NOMO-1 treated with dmso at 0.1 percent for 144 hours (cell line): ENCODE data around the gene MEA1.

Experiments
- DNase-seq: peaks from one replicate; lab custom pipeline; 2025; ENCODE audit not compliant: unreplicated experiment; lab: John Stamatoyannopoulos, UW

MEA1 gene

GRCh38 chr6:42978487-42978838, 35.3 kb downstream of the MEA1 start:
- DNase-seq, result no peak

GRCh38 chr6:42974919-42975505, 38.7 kb downstream of the MEA1 start:
- DNase-seq, result no peak

DNA sequence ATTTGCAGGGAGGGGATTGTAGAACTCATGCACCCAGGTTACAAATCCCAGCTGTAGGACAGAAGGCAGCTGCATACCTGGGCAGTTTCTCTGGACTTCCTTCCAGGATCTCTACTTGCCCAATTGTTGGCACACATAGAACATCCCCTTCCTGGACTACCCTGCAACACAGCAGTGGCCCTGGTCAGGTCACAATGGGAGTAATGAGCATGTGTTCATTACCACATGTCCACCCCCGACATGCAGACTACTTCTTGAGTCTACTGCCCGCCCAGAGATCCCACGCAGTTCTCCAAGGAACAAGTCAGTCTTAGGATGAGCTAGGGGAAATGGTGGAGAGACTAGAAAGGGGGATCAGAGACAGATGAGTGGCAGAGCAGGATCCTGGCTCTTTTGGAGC, 39.8 kb downstream of the MEA1 start:
- DNase-seq, result no peak

GRCh38 chr6:42971746-42972327, 41.9 kb downstream of the MEA1 start:
- DNase-seq, result no peak

DNA sequence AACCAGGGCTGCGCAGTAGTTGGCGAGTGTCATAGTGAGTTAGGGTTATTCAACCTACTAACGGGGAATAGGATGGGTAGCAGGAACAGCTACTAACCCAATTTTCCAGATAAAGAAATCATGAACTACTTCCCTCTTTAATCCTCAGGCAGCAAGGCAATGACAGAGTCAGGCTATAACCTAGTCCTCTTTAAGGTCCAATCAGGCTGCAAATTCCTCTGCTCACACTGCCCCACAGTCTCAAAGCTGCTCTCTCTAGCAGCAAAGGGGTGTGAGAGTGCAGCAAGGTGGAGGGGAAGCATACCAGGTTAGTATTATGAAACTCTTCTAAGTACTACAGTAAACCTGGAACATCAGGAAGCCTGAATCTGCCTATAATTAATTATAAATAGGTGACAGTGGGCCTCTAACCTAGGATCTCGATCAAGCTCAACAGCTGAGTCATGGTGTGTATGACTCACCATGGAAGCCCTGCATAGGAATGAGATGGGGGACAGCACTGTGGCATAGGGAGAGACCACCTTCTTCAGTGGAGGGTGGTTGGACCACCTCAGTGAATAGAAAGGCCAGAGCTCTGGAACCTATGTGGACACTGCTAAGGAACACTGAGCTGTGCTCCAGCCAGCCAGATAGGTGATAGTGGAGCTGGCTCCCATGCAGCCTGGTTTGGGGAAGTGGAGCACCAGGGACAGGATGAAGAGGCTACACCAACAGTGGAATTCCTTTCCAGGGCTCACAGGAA, 42.7 kb downstream of the MEA1 start:
- no peak for DNase-seq

GRCh38 chr6:42969934-42970333, 43.8 kb downstream of the MEA1 start:
- DNase-seq, result no peak

DNA sequence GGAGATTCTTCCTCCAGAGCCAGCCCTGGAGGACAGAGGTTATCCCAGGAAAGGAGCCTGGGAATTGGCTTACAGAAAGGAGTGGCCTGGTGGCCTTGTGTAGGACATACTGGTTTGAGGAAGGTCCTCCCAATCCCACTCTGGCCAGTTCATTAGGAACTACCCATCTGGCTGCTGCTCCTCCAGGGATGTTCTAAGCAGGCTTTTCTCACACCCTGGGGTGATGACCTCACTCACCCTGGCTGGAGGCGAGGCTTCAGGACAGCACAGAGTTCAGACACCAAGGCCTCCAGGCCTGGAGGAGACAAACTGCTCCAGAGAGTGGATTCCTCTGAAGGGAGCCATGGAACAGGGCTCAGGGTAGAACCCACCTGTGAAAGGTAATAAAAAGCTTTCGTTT, 44.3 kb downstream of the MEA1 start:
- DNase-seq, result no peak

GRCh38 chr6:42968783-42969182, 45.0 kb downstream of the MEA1 start:
- no peak for DNase-seq

- DNase-seq, result no peak
Observed at GRCh38 chr6:42968126-42968701, 45.5 kb downstream of the MEA1 start.

DNA sequence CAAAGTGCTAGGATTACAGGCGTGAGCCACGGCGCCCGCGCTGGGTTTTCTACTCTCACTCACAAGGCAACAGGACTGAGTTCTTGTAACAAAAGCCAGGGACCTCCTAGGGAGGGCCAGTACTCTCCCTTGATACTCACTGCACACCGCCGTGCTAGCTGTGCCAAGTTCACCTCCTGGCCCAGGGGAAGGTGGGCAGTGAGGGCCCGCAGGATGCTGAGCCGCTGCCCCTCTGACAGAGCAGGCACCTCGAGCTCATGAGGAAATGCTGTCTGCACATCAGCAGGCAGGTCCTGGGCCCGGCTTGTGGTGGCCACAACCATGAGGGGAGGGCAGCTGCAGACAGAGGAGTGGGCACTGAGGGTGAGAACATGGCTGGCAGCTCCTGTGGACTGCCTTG, 46.5 kb downstream of the MEA1 start:
- no peak for DNase-seq

DNA sequence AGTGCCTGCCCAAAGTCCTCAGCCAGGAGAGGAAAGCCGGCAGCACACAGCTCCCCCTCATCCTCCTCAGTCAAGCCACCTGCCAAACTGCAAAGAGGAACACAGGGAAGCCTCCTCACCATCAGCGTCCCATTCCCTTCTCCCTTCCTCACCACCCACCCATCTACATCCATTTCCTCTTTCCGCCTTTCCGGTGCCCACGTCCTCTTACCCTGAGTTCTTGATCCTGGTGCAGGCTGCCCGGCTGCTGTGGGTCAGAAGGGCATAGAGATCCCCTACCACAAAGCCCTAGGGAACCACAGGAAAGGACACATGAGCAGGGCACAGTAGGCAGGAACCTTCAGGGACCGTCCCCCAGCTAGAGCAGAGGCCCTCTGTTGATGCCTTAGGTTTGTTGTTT, 47.2 kb downstream of the MEA1 start:
- DNase-seq, result no peak

DNA sequence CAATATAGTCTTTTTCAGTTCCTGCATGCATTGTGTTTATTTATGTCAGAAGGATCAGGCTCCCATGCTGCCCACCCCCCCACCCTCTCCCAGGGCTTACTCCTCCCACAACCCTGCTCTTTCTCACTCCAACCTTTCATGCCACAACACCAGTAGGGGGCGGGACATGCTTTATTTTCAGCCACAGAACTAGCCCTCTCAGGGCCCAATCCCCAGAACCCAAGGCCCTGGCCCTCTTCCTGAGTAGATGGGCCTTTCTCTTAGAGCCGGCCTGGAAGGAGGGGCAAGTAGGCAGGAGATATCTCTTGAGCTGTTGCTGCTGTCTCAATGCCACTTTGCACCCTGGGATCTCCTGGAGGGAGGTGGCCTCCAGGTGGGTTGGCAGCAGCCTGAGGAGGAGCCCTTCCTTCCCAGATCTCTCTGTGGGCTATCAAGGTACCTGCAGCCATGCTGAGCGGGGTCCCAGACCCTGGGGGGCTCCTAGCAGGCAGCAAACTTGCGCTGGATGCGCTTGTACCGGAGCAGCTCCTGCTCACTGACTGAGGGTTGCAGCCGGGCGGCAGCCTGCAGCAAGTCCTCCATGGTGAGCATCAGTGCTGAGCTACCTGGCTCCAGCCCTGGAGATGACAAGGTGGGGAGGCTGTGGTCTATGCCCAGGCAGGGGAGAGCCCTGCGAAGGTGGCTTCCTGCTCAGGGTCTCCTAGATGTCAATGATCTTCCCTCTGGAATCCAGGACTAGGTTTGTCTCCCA, 49.7 kb downstream of the MEA1 start:
- DNase-seq, result no peak

GRCh38 chr6:42963179-42963854, 50.4 kb downstream of the MEA1 start:
- DNase-seq, result no peak

DNA sequence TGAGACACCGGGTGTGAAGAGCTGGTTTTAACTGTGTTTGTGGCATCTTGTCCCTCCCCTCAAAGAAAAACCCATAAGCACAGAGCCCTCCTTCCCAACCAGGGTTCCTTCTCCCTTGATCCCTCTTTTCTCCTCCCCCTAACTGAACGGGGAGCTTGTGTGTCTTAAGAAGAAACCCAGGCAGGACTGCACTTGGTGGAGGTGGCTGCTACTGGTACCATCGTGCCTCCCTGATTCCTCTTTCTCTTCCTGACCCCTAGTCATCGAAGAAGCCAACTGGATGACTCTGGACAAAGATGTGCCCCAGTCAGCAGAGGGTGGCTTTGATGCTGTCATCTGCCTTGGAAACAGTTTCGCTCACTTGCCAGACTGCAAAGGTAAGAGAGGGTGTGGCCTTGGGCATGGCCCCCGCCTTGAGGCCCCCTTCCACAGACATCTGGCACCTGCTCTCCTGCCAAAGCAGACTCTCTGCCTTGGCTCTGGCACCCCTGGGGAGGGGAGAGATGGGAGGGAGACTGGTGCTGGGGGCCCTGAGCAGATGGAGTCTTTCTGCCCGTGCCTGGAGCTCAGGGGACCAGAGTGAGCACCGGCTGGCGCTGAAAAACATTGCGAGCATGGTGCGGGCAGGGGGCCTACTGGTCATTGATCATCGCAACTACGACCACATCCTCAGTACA, 51.1 kb downstream of the MEA1 start:
- DNase-seq, result no peak

GRCh38 chr6:42962096-42962495, 51.6 kb downstream of the MEA1 start:
- no peak for DNase-seq
